Measurements from ENCODE around the gene DAPK3. TPM values are rescaled to one million over a fixed set of nuclear protein-coding genes. Genes with fewer than 3 reads are reported as not detected.
"Not testable (repeated sequence)": the region's sequence is repeated elsewhere in the genome, so short reads cannot be mapped to it uniquely, and the experiment has no call there.

DAPK3 gene
- total RNA-seq, 1 experiment from 2014 or later: 121 TPM

DNA sequence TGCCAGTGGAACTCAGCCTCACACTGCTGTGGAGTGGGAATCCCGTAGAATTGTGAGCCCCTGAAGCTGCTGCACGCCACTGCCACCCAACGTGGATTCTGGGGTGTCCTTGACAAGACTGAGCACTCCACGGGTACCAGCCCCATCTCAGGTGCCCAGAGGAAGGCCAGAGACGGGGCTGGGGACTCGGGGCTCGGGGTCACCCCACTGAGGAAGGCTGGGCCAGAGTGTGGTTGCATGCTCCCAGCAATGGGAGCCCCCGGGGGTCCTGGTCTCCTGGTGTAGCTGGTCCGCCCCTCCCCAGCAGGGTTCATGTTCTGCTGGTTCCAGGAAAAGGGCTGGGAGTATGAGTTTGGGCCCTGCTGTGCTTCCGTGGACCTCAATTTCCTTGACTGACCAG is 15.2 kb downstream of the DAPK3 start:
- no peak overlapping the region for H3K56ac ChIP-seq (ENCODE audit: insufficient read length, low read depth, low read length)
- H3K23me2 ChIP-seq (ENCODE audit: insufficient read length, low read depth, low read length, poor library complexity, severe bottlenecking): no peaks in the 10 kb centered on the region
- no peak overlapping the region for H3K14ac ChIP-seq (ENCODE audit: insufficient read depth, low read length)
- no peak overlapping the region for H3T11ph ChIP-seq (ENCODE audit: low read length)
- no peak overlapping the region for H2BK5ac ChIP-seq (ENCODE audit: insufficient read length, low read length)
- no peak overlapping the region for H3K4me2 ChIP-seq (ENCODE audit: insufficient read depth, insufficient read length, low read length)
- no peak overlapping the region for H3K27ac ChIP-seq (ENCODE audit: insufficient read length, low read depth, low read length)
- no peaks in the 10 kb centered on the region for H3K79me1 ChIP-seq (ENCODE audit: insufficient read depth, low read depth, low read length, poor library complexity, severe bottlenecking)
- TF ChIP-seq, protein P1, sequence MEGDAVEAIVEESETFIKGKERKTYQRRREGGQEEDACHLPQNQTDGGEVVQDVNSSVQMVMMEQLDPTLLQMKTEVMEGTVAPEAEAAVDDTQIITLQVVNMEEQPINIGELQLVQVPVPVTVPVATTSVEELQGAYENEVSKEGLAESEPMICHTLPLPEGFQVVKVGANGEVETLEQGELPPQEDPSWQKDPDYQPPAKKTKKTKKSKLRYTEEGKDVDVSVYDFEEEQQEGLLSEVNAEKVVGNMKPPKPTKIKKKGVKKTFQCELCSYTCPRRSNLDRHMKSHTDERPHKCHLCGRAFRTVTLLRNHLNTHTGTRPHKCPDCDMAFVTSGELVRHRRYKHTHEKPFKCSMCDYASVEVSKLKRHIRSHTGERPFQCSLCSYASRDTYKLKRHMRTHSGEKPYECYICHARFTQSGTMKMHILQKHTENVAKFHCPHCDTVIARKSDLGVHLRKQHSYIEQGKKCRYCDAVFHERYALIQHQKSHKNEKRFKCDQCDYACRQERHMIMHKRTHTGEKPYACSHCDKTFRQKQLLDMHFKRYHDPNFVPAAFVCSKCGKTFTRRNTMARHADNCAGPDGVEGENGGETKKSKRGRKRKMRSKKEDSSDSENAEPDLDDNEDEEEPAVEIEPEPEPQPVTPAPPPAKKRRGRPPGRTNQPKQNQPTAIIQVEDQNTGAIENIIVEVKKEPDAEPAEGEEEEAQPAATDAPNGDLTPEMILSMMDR (conservative IDR thresholded peaks at IDR 0.05): no peak
- no peaks in the 10 kb centered on the region for H3K79me2 ChIP-seq (ENCODE audit: insufficient read depth, low read length)
- H3K23ac ChIP-seq (ENCODE audit: insufficient read length, low read depth, low read length): no peak overlapping the region
- no peak overlapping the region for H3K4me3 Mint-ChIP-seq
- H3K4ac ChIP-seq (ENCODE audit: low read depth, low read length): no peak overlapping the region
- no peak overlapping the region for H2AFZ ChIP-seq (ENCODE audit: low read length)
- no peaks in the 10 kb centered on the region for H3K4me1 ChIP-seq (ENCODE audit: insufficient read depth, low read length)
- peaks cover 3 to 17% of the 10 kb centered on the region in 2 experiments; a peak in 3 of 4 replicates for H3K4me1 Mint-ChIP-seq
- H4K8ac ChIP-seq (replicated peaks; ENCODE audit: insufficient read length, low read depth, low read length): no peak overlapping the region
- no peak overlapping the region for H4K91ac ChIP-seq (ENCODE audit: insufficient read length, low read depth, low read length)
- no peaks in the 10 kb centered on the region for H3K27me3 ChIP-seq (ENCODE audit: insufficient read depth, low read length)
- H4K20me1 ChIP-seq (ENCODE audit: control insufficient read depth, insufficient read depth, insufficient read length): no peaks in the 10 kb centered on the region
- H2BK15ac ChIP-seq (ENCODE audit: low read depth, low read length): no peak overlapping the region
- no peaks in the 10 kb centered on the region for H3K9me3 Mint-ChIP-seq
- no peak overlapping the region for H2AK5ac ChIP-seq (ENCODE audit: insufficient read length, low read length)
- no CpG with 5 or more reads among the region's 10 CpGs for WGBS (ENCODE audit: extremely low coverage, insufficient read length, low lambda C conversion rate)
- no peak overlapping the region for H3K18ac ChIP-seq (ENCODE audit: insufficient read length, low read depth, low read length)
- DNase-seq: peak; percentile 19
- H2BK12ac ChIP-seq (ENCODE audit: insufficient read length, low read depth, low read length): no peak overlapping the region
- H3K9ac ChIP-seq (ENCODE audit: extremely low read depth, insufficient read length, low read length): no peak overlapping the region
- H3K27me3 Mint-ChIP-seq (ENCODE audit: low read depth): no peaks in the 10 kb centered on the region
- no peak overlapping the region for H3K27ac Mint-ChIP-seq
- peaks cover 6 to 26% (median 8%) of the 10 kb centered on the region in 3 experiments for H3K36me3 Mint-ChIP-seq (ENCODE audit: insufficient read depth in 1 of 3, low read depth in 3 of 3)
- no peak overlapping the region for H2BK20ac ChIP-seq (ENCODE audit: low read depth, low read length, poor library complexity, severe bottlenecking)
- no peaks in the 10 kb centered on the region for H3K9me3 ChIP-seq (ENCODE audit: control insufficient read depth, low read depth, low read length)
- H4K5ac ChIP-seq (ENCODE audit: insufficient read length, low read depth, low read length): no peak overlapping the region
- H2BK120ac ChIP-seq (ENCODE audit: low read depth, low read length, poor library complexity, severe bottlenecking): no peak overlapping the region

DNA sequence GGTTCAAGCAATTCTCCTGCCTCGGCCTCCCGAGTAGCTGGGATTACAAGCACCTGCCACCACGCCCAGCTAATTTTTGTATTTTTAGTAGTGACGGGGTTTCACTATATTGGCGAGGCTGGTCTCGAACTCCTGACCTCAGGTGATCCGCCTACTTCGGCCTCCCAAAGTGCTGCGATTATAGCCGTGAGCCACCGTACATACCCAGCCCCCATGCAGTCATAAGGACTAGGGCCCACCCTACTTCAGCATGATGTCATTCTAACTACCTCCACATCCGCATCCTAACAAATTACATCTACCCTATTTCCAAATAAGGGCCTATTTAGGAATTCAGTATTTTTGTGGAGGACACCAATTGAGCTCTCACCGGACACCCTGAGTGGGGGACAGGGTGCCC is 15.6 kb downstream of the DAPK3 start:
- not testable (repeated sequence) for H3K27ac Mint-ChIP-seq; H2BK15ac ChIP-seq (ENCODE audit: low read depth, low read length); H3K9me3 ChIP-seq (ENCODE audit: control insufficient read depth, low read depth, low read length); H3K23me2 ChIP-seq (ENCODE audit: insufficient read length, low read depth, low read length, poor library complexity, severe bottlenecking); H4K8ac ChIP-seq (replicated peaks; ENCODE audit: insufficient read length, low read depth, low read length); H2BK120ac ChIP-seq (ENCODE audit: low read depth, low read length, poor library complexity, severe bottlenecking); H4K20me1 ChIP-seq (ENCODE audit: control insufficient read depth, insufficient read depth, insufficient read length); H3K4ac ChIP-seq (ENCODE audit: low read depth, low read length); H3K9ac ChIP-seq (ENCODE audit: extremely low read depth, insufficient read length, low read length); H3K4me1 ChIP-seq (ENCODE audit: insufficient read depth, low read length); H3K23ac ChIP-seq (ENCODE audit: insufficient read length, low read depth, low read length); H3K4me2 ChIP-seq (ENCODE audit: insufficient read depth, insufficient read length, low read length); H3K27me3 Mint-ChIP-seq (ENCODE audit: low read depth); H2BK5ac ChIP-seq (ENCODE audit: insufficient read length, low read length); H3K14ac ChIP-seq (ENCODE audit: insufficient read depth, low read length); H4K5ac ChIP-seq (ENCODE audit: insufficient read length, low read depth, low read length); H2AFZ ChIP-seq (ENCODE audit: low read length); H3K79me2 ChIP-seq (ENCODE audit: insufficient read depth, low read length); H3K18ac ChIP-seq (ENCODE audit: insufficient read length, low read depth, low read length); DNase-seq; H4K91ac ChIP-seq (ENCODE audit: insufficient read length, low read depth, low read length); H3K27ac ChIP-seq (ENCODE audit: insufficient read length, low read depth, low read length); H3K9me3 Mint-ChIP-seq; H2AK5ac ChIP-seq (ENCODE audit: insufficient read length, low read length); H3K56ac ChIP-seq (ENCODE audit: insufficient read length, low read depth, low read length); H2BK20ac ChIP-seq (ENCODE audit: low read depth, low read length, poor library complexity, severe bottlenecking); H3K79me1 ChIP-seq (ENCODE audit: insufficient read depth, low read depth, low read length, poor library complexity, severe bottlenecking); H3K4me3 Mint-ChIP-seq; H3K27me3 ChIP-seq (ENCODE audit: insufficient read depth, low read length); H3T11ph ChIP-seq (ENCODE audit: low read length); H2BK12ac ChIP-seq (ENCODE audit: insufficient read length, low read depth, low read length)
- Mint-ChIP-seq H3K4me1 (peaks cover 3 to 17% of the 10 kb centered on the region in 2 experiments; a peak in 3 of 4 replicates), H3K36me3 (ENCODE audit: insufficient read depth in 1 of 3, low read depth in 3 of 3) (peaks cover 4 to 22% (median 5%) of the 10 kb centered on the region in 3 experiments)
- WGBS (ENCODE audit: extremely low coverage, insufficient read length, low lambda C conversion rate): no CpG with 5 or more reads among the region's 13 CpGs
